Suprapubic skin (tissue), 4 donors: Measurements from ENCODE around the gene HADHA. TPM values are rescaled to one million over a fixed set of nuclear protein-coding genes. Genes with fewer than 3 reads are reported as not detected.

Experiments used
- DNase-seq, 2 donors: peaks; one replicate each; pipeline ENCODE4 v3.0.0-alpha.2; 2019; ENCODE audit warnings: low spot score in 2 of 2
- H3K27ac ChIP-seq: fragments of 200-600 bp; sonication (generic); one replicate; pipeline ENCODE4 v1.5.1; 2019
- H3K27me3 ChIP-seq: fragments of 200-600 bp; sonication (generic); one replicate; pipeline ENCODE4 v1.5.1; 2019
- H3K36me3 ChIP-seq: fragments of 200-600 bp; sonication (generic); one replicate; pipeline ENCODE4 v1.5.1; 2019
- H3K4me1 ChIP-seq: fragments of 200-600 bp; sonication (generic); one replicate; pipeline ENCODE4 v1.5.1; 2019
- H3K4me3 ChIP-seq: fragments of 200-600 bp; sonication (generic); one replicate; pipeline ENCODE4 v1.5.1; 2019; ENCODE audit warnings: mild to moderate bottlenecking
- H3K9me3 ChIP-seq: fragments of 200-600 bp; sonication (generic); one replicate; pipeline ENCODE4 v1.5.1; 2019
- EP300 ChIP-seq: sonication (generic); formaldehyde crosslinking; IDR thresholded peaks from one replicate; pipeline ENCODE4 v1.6.1; 2017; ENCODE audit warnings: antibody characterized with exemption
- POLR2A ChIP-seq, 2 donors: fragments of 450-650 bp; IDR thresholded peaks; one replicate each; pipeline ENCODE4 v1.6.1; 2017; ENCODE audit warnings: antibody characterized with exemption in 2 of 2, mild to moderate bottlenecking in 2 of 2, moderate library complexity in 2 of 2
- POLR2AphosphoS5 ChIP-seq, 3 donors: sonication (generic); formaldehyde crosslinking; IDR thresholded peaks; one replicate each; pipeline ENCODE4 v1.6.1; 2017; ENCODE audit warnings: antibody characterized with exemption in 3 of 3
- WGBS: methylation state at CpG from one replicate; pipeline ENCODE4 v1.1.5; 2018; 5-methylcytosine and 5-hydroxymethylcytosine counted together
- total RNA-seq, 4 donors: library from RNA; depleted of rRNA; stranded (reverse); fragments of >200 nt; gene quantifications; one replicate each; pipeline ENCODE4 v1.1.0, GENCODE V29; 2016
- TF ChIP-seq, protein P1 (sequence below), 2 donors: fragments of 200-600 bp in 1 of 2; fragments of 450-650 bp in 1 of 2; sonication (generic) in 1 of 2; IDR thresholded peaks; one replicate each; pipeline ENCODE4 v1.5.1; 2016 to 2019; ENCODE audit warnings: antibody characterized with exemption in 2 of 2, mild to moderate bottlenecking in 1 of 2, moderate library complexity in 1 of 2

Gene HADHA
- total RNA-seq, 4 donors from 2014 or later = 120 to 145 (median 131) TPM

- TF ChIP-seq, protein P1, sequence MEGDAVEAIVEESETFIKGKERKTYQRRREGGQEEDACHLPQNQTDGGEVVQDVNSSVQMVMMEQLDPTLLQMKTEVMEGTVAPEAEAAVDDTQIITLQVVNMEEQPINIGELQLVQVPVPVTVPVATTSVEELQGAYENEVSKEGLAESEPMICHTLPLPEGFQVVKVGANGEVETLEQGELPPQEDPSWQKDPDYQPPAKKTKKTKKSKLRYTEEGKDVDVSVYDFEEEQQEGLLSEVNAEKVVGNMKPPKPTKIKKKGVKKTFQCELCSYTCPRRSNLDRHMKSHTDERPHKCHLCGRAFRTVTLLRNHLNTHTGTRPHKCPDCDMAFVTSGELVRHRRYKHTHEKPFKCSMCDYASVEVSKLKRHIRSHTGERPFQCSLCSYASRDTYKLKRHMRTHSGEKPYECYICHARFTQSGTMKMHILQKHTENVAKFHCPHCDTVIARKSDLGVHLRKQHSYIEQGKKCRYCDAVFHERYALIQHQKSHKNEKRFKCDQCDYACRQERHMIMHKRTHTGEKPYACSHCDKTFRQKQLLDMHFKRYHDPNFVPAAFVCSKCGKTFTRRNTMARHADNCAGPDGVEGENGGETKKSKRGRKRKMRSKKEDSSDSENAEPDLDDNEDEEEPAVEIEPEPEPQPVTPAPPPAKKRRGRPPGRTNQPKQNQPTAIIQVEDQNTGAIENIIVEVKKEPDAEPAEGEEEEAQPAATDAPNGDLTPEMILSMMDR (IDR thresholded peaks at IDR 0.05) = peak in 1 of 2 donors; percentile 52
- no peak for TF ChIP-seq POLR2AphosphoS5 (IDR thresholded peaks at IDR 0.05)
- Histone ChIP-seq H3K27me3 (no peaks in the 10 kb centered on the region), H3K4me3 (peak overlapping the region; percentile 53), H3K27ac (no peak overlapping the region), H3K36me3 (no peaks in the 10 kb centered on the region), H3K4me1 (peaks cover 7% of the 10 kb centered on the region), H3K9me3 (no peaks in the 10 kb centered on the region)
- WGBS = 80% methylated on average over 10 of the region's 114 CpGs
- peak in 1 of 2 donors; percentile 79 for DNase-seq
Measured at GRCh38 chr2:26184555-26185303, 59.7 kb downstream of the HADHA start.

- H3K4me1 ChIP-seq = peaks cover 13% of the 10 kb centered on the region
- no peak overlapping the region for H3K27ac ChIP-seq
- no peaks in the 10 kb centered on the region for H3K27me3 ChIP-seq
- peak in 1 of 2 donors; percentile 58 for DNase-seq
- H3K36me3 ChIP-seq = no peaks in the 10 kb centered on the region
- 100% methylated on average over 3 of the region's 34 CpGs for WGBS
- TF ChIP-seq, protein P1 (IDR thresholded peaks at IDR 0.05) = no peak
- TF ChIP-seq POLR2AphosphoS5 (IDR thresholded peaks at IDR 0.05) = no peak
- TF ChIP-seq EP300 = no peak
- TF ChIP-seq POLR2A (IDR thresholded peaks at IDR 0.05) = no peak
- no peaks in the 10 kb centered on the region for H3K9me3 ChIP-seq
- peak overlapping the region; percentile 53 for H3K4me3 ChIP-seq
Measured at GRCh38 chr2:26184121-26184520, 60.3 kb downstream of the HADHA start.

- Histone ChIP-seq H3K4me3 (no peak overlapping the region), H3K27me3 (no peaks in the 10 kb centered on the region), H3K27ac (no peak overlapping the region), H3K4me1 (peaks cover 21% of the 10 kb centered on the region), H3K9me3 (no peaks in the 10 kb centered on the region), H3K36me3 (no peaks in the 10 kb centered on the region)
- no peak for TF ChIP-seq POLR2AphosphoS5 (IDR thresholded peaks at IDR 0.05)
- no peak for TF ChIP-seq EP300
- TF ChIP-seq POLR2A (IDR thresholded peaks at IDR 0.05) = no peak
- TF ChIP-seq, protein P1 (IDR thresholded peaks at IDR 0.05) = no peak
- 94% methylated on average over 9 of the region's 11 CpGs for WGBS
- DNase-seq = peak in 1 of 2 donors; percentile 54
Measured at GRCh38 chr2:26182887-26183630, 61.4 kb downstream of the HADHA start.

DNA sequence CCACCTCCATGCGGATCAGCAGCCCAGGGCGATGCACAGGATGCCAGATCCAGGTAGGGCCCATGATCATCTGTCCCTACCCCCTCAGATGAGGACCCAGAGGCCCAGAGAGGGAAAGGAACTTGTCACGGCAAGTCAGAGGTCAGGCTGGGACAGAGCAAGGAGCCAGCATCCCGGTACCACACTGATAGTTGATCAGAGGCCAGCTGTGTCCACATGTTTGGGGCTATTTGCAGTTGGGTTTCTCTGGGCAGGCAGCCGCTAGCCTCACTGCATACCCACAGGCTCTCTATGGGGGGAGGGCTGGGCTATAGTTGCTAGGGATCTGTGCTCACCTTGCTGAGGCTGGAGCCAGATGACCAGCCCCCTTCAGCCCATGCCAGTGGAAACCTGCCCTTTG is 62.0 kb downstream of the HADHA start:
- Histone ChIP-seq H3K27ac (no peak overlapping the region), H3K27me3 (no peaks in the 10 kb centered on the region), H3K4me3 (no peak overlapping the region), H3K36me3 (no peaks in the 10 kb centered on the region), H3K9me3 (no peaks in the 10 kb centered on the region), H3K4me1 (peaks cover 21% of the 10 kb centered on the region)
- no peak for DNase-seq
- TF ChIP-seq EP300 (no peak), POLR2AphosphoS5 (IDR thresholded peaks at IDR 0.05) (no peak), POLR2A (IDR thresholded peaks at IDR 0.05) (no peak)
- TF ChIP-seq, protein P1 (IDR thresholded peaks at IDR 0.05) = no peak
- WGBS = 73% methylated on average over 4 of the region's 5 CpGs

GRCh38 chr2:26179446-26179913 is 65.0 kb downstream of the HADHA start:
- no peak for DNase-seq
- H3K27me3 ChIP-seq = peaks cover 4% of the 10 kb centered on the region
- no peak overlapping the region for H3K27ac ChIP-seq
- peak overlapping the region; percentile 63 for H3K4me3 ChIP-seq
- H3K36me3 ChIP-seq = no peaks in the 10 kb centered on the region
- TF ChIP-seq POLR2A (IDR thresholded peaks at IDR 0.05) (no peak), POLR2AphosphoS5 (IDR thresholded peaks at IDR 0.05) (no peak), EP300 (no peak)
- TF ChIP-seq, protein P1 (IDR thresholded peaks at IDR 0.05) = no peak
- no peaks in the 10 kb centered on the region for H3K9me3 ChIP-seq
- WGBS = 51% methylated on average over 11 of the region's 12 CpGs
- H3K4me1 ChIP-seq = peaks cover 17% of the 10 kb centered on the region
